SH-SY5Y (cell line): ENCODE results near the gene BDKRB2.

Source experiments
- GATA2 ChIP-seq: IDR thresholded peaks from 2 replicates; pipeline ENCODE4 v1.6.1; 2011; ENCODE audit warnings: mild to moderate bottlenecking, low read depth, low read length
- GATA3 ChIP-seq: IDR thresholded peaks from 2 replicates; pipeline ENCODE4 v1.6.1; 2011; ENCODE audit warnings: low read depth, mild to moderate bottlenecking, low read length, moderate library complexity

- TF ChIP-seq GATA2 (no peak), GATA3 (no peak)
Observed at GRCh38 chr14:96250485-96250884, 45.8 kb downstream of the BDKRB2 start.
